NT2/D1 (cell line): ENCODE measurements around the gene SH2D3A.

Experiments used
- DNase-seq: peaks from one replicate; pipeline ENCODE4 v3.0.0-alpha.2; 2011; ENCODE audit warnings: low read depth, low spot score
- H3K27me3 ChIP-seq: 2 replicates; pipeline ENCODE4 v1.6.0; 2011; ENCODE audit warnings: mild to moderate bottlenecking; ENCODE audit not compliant: insufficient read length, insufficient read depth
- H3K36me3 ChIP-seq: 2 replicates; pipeline ENCODE4 v1.6.1; 2011; ENCODE audit warnings: mild to moderate bottlenecking, low read length, mixed read lengths; ENCODE audit not compliant: insufficient read depth, insufficient read length
- H3K4me1 ChIP-seq: 2 replicates; pipeline ENCODE4 v1.5.1; 2011; ENCODE audit not compliant: insufficient read depth, insufficient read length
- H3K4me3 ChIP-seq: 2 replicates; pipeline ENCODE4 v1.5.1; 2011; ENCODE audit warnings: low read depth; ENCODE audit not compliant: insufficient read length
- H3K9ac ChIP-seq: 2 replicates; pipeline ENCODE4 v1.6.0; 2011; ENCODE audit warnings: low read depth; ENCODE audit not compliant: insufficient read length
- H3K9me3 ChIP-seq: 2 replicates; pipeline ENCODE4 v1.5.1; 2011; ENCODE audit warnings: mild to moderate bottlenecking, low read length; ENCODE audit not compliant: insufficient read depth
- SUZ12 ChIP-seq: IDR thresholded peaks from 2 replicates; pipeline ENCODE4 v1.6.1; 2011; ENCODE audit not compliant: insufficient read length, insufficient read depth; ENCODE audit errors: extremely low read depth
- YY1 ChIP-seq: IDR thresholded peaks from 2 replicates; pipeline ENCODE4 v1.6.1; 2011; ENCODE audit not compliant: insufficient read length, insufficient read depth
- ZNF274 ChIP-seq: IDR thresholded peaks from 2 replicates; pipeline ENCODE4 v1.6.1; 2011; ENCODE audit warnings: mild to moderate bottlenecking, low read depth, low read length

The SH2D3A gene

DNA sequence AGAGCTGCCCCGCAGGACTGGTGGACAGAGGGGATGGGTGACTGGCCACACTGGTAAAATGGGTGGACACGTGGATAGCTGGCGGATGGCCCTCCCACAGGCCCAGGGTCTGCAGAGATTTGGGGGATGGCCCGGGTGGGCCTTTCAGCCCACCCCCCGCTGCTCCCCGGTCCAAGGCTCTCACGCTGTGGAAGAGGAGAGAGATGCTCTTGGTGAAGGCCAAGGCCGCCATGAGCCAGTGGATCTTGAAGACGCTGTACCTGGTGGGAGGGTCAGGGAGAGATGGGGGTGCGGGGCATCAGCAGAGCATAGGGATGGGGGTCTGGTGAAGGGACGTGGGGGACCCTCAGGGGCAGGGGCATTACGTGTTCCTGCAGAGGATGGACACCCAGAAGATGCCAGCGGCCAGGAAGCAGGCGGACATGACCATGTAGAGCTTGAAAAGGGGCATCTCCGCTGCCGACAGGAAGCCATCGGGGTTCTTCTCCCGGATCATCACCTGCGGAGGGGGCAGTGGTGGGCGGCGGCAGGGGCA is 34.4 kb downstream of the SH2D3A start:
- no peaks in the 10 kb centered on the region for H3K9me3 ChIP-seq
- no peak overlapping the region for H3K4me3 ChIP-seq
- no peaks in the 10 kb centered on the region for H3K27me3 ChIP-seq
- H3K9ac ChIP-seq = no peak overlapping the region
- DNase-seq = no peak
- TF ChIP-seq SUZ12 = no peak
- no peak for TF ChIP-seq ZNF274
- TF ChIP-seq YY1 = no peak
- H3K4me1 ChIP-seq = peaks cover 12% of the 10 kb centered on the region
- H3K36me3 ChIP-seq = peaks cover 42% of the 10 kb centered on the region

DNA sequence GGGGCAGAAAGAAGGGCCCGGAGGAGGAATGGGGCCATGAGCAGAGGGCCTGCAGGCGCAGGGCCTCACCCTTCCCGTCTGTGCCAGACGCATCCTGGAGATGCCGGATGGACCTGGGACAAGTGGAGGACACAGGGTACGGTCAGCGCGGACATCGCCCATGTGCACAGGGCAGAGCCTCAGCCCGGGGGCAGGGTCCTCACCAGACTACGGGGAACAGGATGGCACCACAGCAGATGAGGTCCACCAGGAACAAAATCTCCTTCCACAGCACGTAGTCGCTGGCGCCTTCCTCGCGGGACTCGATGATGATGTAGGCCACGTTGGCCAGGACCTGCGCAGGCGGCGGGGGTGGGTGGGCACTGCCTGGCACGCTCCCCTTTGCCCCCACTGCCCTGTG is 35.4 kb downstream of the SH2D3A start:
- DNase-seq = no peak
- Histone ChIP-seq H3K27me3 (no peaks in the 10 kb centered on the region), H3K9me3 (no peaks in the 10 kb centered on the region), H3K9ac (no peak overlapping the region), H3K4me3 (no peak overlapping the region), H3K36me3 (peaks cover 42% of the 10 kb centered on the region), H3K4me1 (peaks cover 12% of the 10 kb centered on the region)
- no peak for TF ChIP-seq SUZ12
- TF ChIP-seq ZNF274 = no peak
- no peak for TF ChIP-seq YY1

DNA sequence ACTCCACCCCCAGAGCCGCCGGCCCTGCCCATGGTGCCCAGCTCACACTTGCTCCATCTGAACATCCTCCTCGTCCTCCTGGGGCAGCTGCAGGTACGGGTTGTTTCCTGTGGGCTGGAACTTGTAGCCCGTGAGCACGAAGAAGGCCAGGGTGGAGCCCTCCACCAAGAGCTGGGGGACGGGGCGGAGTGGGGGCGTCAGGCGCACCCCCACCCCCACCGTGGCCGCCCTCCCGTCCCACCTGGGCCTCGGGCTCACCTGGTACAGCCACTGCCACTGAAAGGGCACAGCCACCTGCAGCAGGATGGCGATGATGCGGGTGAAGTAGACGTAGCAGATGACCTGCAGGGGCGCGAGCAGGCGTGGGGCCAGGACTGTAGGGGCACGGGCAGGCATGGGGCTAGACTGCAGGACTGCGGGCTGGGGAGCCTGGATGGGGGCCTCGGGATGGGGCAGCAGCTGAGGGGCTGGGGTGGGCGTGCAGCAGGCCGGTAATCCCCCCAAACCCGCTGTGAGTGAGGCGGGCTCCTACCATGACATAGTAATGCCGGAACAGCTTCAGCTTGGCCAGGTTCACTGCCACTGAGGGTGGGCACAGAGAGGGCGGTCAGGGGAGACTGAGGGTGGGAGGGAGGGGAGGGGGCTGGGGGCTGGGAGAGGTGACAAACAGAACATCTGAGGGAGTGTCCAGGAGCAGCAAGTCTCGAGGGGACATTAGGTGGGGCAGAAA is 36.1 kb downstream of the SH2D3A start:
- Histone ChIP-seq H3K36me3 (peaks cover 42% of the 10 kb centered on the region), H3K9me3 (no peaks in the 10 kb centered on the region), H3K4me1 (peaks cover 12% of the 10 kb centered on the region), H3K4me3 (no peak overlapping the region), H3K27me3 (no peaks in the 10 kb centered on the region), H3K9ac (no peak overlapping the region)
- DNase-seq = no peak
- no peak for TF ChIP-seq SUZ12
- no peak for TF ChIP-seq ZNF274
- no peak for TF ChIP-seq YY1

DNA sequence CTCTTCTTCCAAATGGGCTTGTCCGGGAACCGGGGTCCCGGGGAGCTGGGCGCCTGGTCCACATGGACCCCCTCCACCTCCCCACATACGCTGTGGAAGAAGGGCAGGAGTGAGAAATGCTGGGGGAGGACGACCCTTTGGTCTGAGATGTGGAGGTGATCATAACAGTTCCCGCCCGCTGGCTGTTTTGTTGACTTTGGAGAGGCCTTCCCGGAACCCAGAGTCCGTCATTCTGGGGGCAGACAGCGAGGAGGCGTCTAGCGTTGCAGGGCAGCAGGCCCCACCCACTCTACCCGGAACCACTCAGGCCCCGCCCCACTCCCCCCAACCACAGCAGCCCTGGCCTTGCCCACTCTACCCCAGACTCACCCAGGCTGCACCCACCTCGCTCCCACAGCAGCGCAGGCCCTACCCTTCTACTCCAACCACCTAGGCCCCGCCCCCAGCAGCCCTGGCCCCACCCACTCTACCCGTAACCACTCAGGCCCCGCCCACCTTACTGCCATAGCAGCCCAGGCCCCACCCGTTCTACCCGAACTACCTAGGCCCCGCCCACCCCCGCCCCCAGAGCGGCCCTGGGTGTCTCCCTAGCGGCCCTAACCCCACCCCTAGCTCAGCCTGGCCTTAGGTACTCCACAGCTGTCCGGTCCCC is 37.0 kb downstream of the SH2D3A start:
- DNase-seq = no peak
- no peaks in the 10 kb centered on the region for H3K27me3 ChIP-seq
- H3K4me1 ChIP-seq = peaks cover 11% of the 10 kb centered on the region
- no peak overlapping the region for H3K4me3 ChIP-seq
- H3K9ac ChIP-seq = no peak overlapping the region
- no peaks in the 10 kb centered on the region for H3K9me3 ChIP-seq
- TF ChIP-seq SUZ12 (no peak), YY1 (no peak), ZNF274 (no peak)
- peaks cover 41% of the 10 kb centered on the region for H3K36me3 ChIP-seq

DNA sequence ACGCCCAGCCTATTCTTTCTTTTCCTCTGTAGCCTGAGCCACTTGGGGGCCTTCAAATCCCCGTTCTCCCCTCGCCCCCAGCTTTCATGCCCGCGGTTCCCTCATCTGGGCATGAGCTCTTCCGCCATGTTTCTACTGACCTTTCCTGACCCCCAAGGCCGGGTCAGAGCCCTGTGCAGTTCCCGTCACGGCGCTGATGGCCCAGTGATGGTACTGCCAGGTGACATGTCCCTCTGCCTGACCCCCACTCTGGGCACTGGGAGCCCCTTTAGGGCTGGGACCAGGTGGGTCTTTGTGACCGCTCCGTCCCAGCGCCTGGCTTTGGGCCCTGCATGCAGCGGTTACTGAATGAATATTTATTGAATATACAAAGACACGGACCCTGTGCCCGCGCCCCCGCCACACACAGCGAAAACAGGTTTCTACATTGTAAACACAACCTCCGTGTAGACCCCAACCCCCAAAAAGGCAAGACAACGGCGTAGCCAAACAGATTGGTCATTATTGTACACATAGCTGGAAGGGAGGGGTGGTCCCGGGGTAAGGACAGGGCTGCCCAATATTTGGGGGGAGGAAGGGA is 37.6 kb downstream of the SH2D3A start:
- no peak overlapping the region for H3K4me3 ChIP-seq

DNA sequence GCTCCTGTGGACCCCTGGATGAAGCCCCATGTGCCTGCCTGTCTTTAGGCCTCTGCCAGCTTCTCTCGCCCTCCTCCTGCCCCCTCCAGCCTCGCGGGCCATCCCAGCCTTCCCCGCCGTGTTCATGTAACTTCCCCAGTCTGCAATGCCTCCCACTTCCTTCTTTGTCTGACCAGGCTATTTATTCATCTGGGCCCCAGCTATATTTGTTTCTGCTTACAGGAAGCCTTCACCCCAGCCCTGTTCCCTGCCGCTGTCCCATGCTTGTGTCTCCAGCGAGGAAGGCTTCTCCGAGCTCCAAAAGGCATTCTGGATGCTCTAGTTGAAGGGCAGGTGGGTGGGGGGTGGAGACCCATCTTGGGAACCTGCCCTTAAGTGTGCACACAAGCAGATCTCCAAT is 38.9 kb downstream of the SH2D3A start:
- no peaks in the 10 kb centered on the region for H3K27me3 ChIP-seq
- no peaks in the 10 kb centered on the region for H3K9me3 ChIP-seq
- peaks cover 32% of the 10 kb centered on the region for H3K36me3 ChIP-seq
- no peak overlapping the region for H3K4me3 ChIP-seq
- no peak for DNase-seq
- no peak overlapping the region for H3K9ac ChIP-seq
- peaks cover 9% of the 10 kb centered on the region for H3K4me1 ChIP-seq
- no peak for TF ChIP-seq ZNF274
- no peak for TF ChIP-seq SUZ12
- TF ChIP-seq YY1 = no peak

More for the DNA sequence above, 37.6 kb downstream of the SH2D3A start:
- no peak overlapping the region for H3K9ac ChIP-seq
- no peak for DNase-seq
- peaks cover 39% of the 10 kb centered on the region for H3K36me3 ChIP-seq
- H3K9me3 ChIP-seq = no peaks in the 10 kb centered on the region
- peaks cover 12% of the 10 kb centered on the region for H3K4me1 ChIP-seq
- no peaks in the 10 kb centered on the region for H3K27me3 ChIP-seq
- TF ChIP-seq SUZ12 = no peak
- no peak for TF ChIP-seq ZNF274
- no peak for TF ChIP-seq YY1
